T-helper 1 cell treated with Interleukin-12 subunit alpha and Interleukin-12 subunit beta and Interleukin-4 antibody, amounts not matched to agents 30 ng/mL and 1 ng/mL, for 36 hours (primary cell): Measurements from ENCODE around the gene RBFOX2. TPM values are rescaled to one million over a fixed set of nuclear protein-coding genes. Genes with fewer than 3 reads are reported as not detected.
"Not testable (repeated sequence)": the region's sequence is repeated elsewhere in the genome, so short reads cannot be mapped to it uniquely, and the experiment has no call there.

ENCODE experiments used
- intact Hi-C: fragments of 100-400 bp; cut with micrococcal nuclease; formaldehyde crosslinking; loops from one replicate; pipeline ENCODE4 v1.15.1; 2024
- total RNA-seq: library from RNA; stranded (reverse); gene quantifications from 2 replicates; pipeline ENCODE4 v1.2.3, GENCODE V29; 2022

Gene RBFOX2
- total RNA-seq, 1 donor from 2014 or later: 0.83 TPM

GRCh38 chr22:36048911-36049677, 20.5 kb upstream of the RBFOX2 start:
- intact Hi-C loops: no loop called here

- intact Hi-C loops: not testable (repeated sequence)
Observed at GRCh38 chr22:36044517-36044916, 15.9 kb upstream of the RBFOX2 start.

DNA sequence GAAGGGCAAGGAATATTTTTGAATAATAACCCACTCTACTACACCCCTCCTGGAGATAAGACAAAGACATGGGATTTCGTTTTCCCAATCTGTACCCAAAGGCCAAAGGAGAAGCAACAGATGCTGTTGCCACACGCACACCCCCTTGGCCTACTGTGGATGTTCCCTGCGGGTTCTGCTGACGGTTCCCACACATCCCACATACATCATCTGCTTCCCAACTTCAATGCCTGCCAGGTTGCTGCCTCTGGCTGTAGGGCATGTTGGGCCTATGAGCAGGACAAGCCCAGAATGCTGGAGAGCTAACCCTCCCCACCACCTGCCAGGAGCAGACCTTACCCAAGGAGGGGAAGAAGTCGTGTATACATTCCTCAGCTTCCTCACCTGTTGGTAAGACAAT, 13.6 kb upstream of the RBFOX2 start:
- intact Hi-C loops: no loop called here

- intact Hi-C loops: no loop called here
Observed at GRCh38 chr22:36039125-36039524, 10.5 kb upstream of the RBFOX2 start.

- intact Hi-C loops: no loop called here
Observed at GRCh38 chr22:36037102-36037758, 8.6 kb upstream of the RBFOX2 start.

- intact Hi-C loops: no loop called here
Observed at GRCh38 chr22:36036167-36036624, 7.6 kb upstream of the RBFOX2 start.

- intact Hi-C loops: no loop called here
Observed at GRCh38 chr22:36032611-36033010, 4.0 kb upstream of the RBFOX2 start.

- intact Hi-C loops: loop anchor here (1.0 to 10.0 kb wide), 5 partner anchors 37 to 675 kb away; partner anchors contain the start of gene APOL6
Observed at GRCh38 chr22:36029406-36029755, 757 bp upstream of the RBFOX2 start.

GRCh38 chr22:36027935-36028645, 534 bp downstream of the RBFOX2 start:
- intact Hi-C loops: loop anchor here (2.0 to 10.0 kb wide), 3 partner anchors 97 to 673 kb away; partner anchors contain the start of gene APOL6

- intact Hi-C loops: loop anchor here (5.0 to 10.0 kb wide), 2 partner anchors 380 to 673 kb away; partner anchors contain the start of gene APOL6
Observed at GRCh38 chr22:36027579-36027934, 1.1 kb downstream of the RBFOX2 start.

- intact Hi-C loops: loop anchor here (5.0 to 10.0 kb wide), 2 partner anchors 379 to 672 kb away; partner anchors contain the start of gene APOL6
Observed at GRCh38 chr22:36026741-36027140, 1.9 kb downstream of the RBFOX2 start.

DNA sequence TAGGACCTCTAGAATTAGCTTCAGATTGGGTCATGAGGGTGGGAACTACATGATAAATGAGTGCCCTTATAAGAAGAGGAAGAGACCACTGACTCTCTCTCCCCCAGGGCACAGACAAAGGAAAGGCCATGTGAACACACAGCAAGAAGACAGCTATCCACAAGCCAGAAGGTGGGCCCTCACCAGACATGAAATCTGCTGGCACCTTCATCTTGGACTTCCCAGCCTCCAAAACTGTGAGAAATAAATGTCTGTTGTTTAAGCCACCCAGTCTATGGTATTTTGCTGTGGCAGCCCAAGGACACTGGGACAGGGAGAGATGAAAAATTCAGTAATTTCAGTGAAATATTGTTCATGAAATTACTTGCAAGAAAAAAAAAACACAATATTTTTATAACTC, 5.9 kb downstream of the RBFOX2 start:
- intact Hi-C loops: loop anchor here (10.0 kb wide), 1 partner anchor 668 kb away; no protein-coding TSS in a partner anchor

DNA sequence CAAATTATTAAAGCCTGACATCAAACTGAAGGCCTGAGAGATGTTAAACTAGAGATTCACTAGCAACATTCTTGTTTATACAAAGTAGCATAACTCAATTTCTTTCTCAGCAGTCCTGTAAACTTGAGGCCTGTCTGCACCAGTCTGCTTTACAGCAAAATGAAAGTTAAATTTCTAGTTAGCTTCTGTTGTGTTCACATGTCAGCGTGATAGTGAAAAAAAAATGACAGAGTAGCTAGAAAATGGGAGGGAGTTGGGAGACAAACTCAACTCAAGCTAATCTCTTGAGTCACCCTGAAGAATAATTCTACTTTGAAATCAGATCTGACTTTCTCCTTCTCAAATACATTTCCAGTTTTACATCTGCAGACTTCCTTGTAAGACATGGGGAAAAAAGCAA, 6.5 kb downstream of the RBFOX2 start:
- intact Hi-C loops: loop anchor here (10.0 kb wide), 1 partner anchor 667 kb away; no protein-coding TSS in a partner anchor

- intact Hi-C loops: loop anchor here (10.0 kb wide), 1 partner anchor 667 kb away; no protein-coding TSS in a partner anchor
Observed at GRCh38 chr22:36021606-36022153, 6.9 kb downstream of the RBFOX2 start.

GRCh38 chr22:36020865-36021264, 7.8 kb downstream of the RBFOX2 start:
- intact Hi-C loops: loop anchor here (10.0 kb wide), 1 partner anchor 666 kb away; no protein-coding TSS in a partner anchor

- intact Hi-C loops: no loop called here
Observed at GRCh38 chr22:36017651-36018091, 11.0 kb downstream of the RBFOX2 start.

DNA sequence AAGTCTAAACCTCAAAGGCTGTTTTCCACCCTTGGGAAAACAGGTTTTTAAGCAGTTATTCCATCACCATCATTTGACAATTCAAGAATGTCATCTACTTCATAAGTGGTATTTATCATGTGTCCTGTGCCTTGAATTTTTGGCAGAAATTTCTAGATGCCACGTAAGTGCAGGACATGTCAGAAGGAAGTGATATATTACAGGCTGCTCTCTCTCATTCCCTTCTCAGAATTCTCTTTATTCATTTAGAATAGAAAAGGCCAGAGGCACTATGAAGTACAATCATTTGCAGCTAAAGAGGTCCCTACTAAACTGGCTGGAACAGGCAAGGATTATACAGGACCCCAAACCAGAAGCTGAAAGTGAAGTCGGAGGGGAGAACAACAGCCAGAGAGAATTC, 11.9 kb downstream of the RBFOX2 start:
- intact Hi-C loops: no loop called here

- intact Hi-C loops: no loop called here
Observed at GRCh38 chr22:36015811-36016529, 12.7 kb downstream of the RBFOX2 start.

- intact Hi-C loops: no loop called here
Observed at GRCh38 chr22:36015155-36015810, 13.3 kb downstream of the RBFOX2 start.

GRCh38 chr22:36014546-36015074, 14.0 kb downstream of the RBFOX2 start:
- intact Hi-C loops: no loop called here
